Fibroblast of skin of left quadriceps (primary cell): Measurements from ENCODE around the gene ELAVL1.
"Not testable (repeated sequence)": the region's sequence is repeated elsewhere in the genome, so short reads cannot be mapped to it uniquely, and the experiment has no call there.

Experiments
- DNase-seq, 2 experiments: peaks; one replicate each; pipeline ENCODE4 v3.0.0-alpha.2; 2013; ENCODE audit warnings: low read depth in 2 of 2

The ELAVL1 gene

GRCh38 chr19:8005534-8006256 lies at the start of gene ELAVL1:
TSS of gene ELAVL1 (minus strand) at chr19:8005641. CDS start at chr19:7991815, 13,826 bp downstream.
- peak; percentile 73 for DNase-seq

- DNase-seq = no peak
Measured at GRCh38 chr19:8054169-8054568, 48.7 kb upstream of the ELAVL1 start.

- no peak for DNase-seq
Measured at GRCh38 chr19:8052464-8052859, 47.0 kb upstream of the ELAVL1 start, which contains the start of gene CCL25. TSS of gene CCL25 (plus strand) at chr19:8052760. CDS start at chr19:8053050, 290 bp downstream.

- DNase-seq = peak; percentile 28 to 31
Measured at GRCh38 chr19:8050274-8051096, 45.0 kb upstream of the ELAVL1 start.

- no peak for DNase-seq
Measured at GRCh38 chr19:8046569-8047165, 41.2 kb upstream of the ELAVL1 start.

GRCh38 chr19:8045872-8046568 lies 40.6 kb upstream of the ELAVL1 start:
- DNase-seq = no peak

- no peak for DNase-seq
Measured at GRCh38 chr19:8044018-8044417, 38.6 kb upstream of the ELAVL1 start.

- DNase-seq = no peak
Measured at GRCh38 chr19:8042900-8043299, 37.5 kb upstream of the ELAVL1 start.

- no peak for DNase-seq
Measured at GRCh38 chr19:8041531-8041931, 36.1 kb upstream of the ELAVL1 start.

- DNase-seq = no peak
Measured at GRCh38 chr19:8039231-8039630, 33.8 kb upstream of the ELAVL1 start.

GRCh38 chr19:8038815-8039214 lies 33.4 kb upstream of the ELAVL1 start:
- DNase-seq = no peak

- no peak for DNase-seq
Measured at GRCh38 chr19:8036434-8037099, 31.1 kb upstream of the ELAVL1 start.

GRCh38 chr19:8034178-8034525 lies 28.7 kb upstream of the ELAVL1 start:
- no peak for DNase-seq

GRCh38 chr19:8033287-8034177 lies 28.1 kb upstream of the ELAVL1 start:
- not testable (repeated sequence) for DNase-seq

GRCh38 chr19:8030960-8031359 lies 25.5 kb upstream of the ELAVL1 start:
- DNase-seq = no peak

- DNase-seq = no peak
Measured at GRCh38 chr19:8028951-8029491, 23.6 kb upstream of the ELAVL1 start.

GRCh38 chr19:8025316-8025715 lies 19.9 kb upstream of the ELAVL1 start:
- no peak for DNase-seq

GRCh38 chr19:8024256-8024655 lies 18.8 kb upstream of the ELAVL1 start:
- DNase-seq = not testable (repeated sequence)

GRCh38 chr19:8023371-8023770 lies 17.9 kb upstream of the ELAVL1 start:
- DNase-seq = no peak

- DNase-seq = no peak
Measured at GRCh38 chr19:8022275-8022674, 16.8 kb upstream of the ELAVL1 start.
